GM18498 (cell line): ENCODE measurements around the gene DEDD.

Experiments used
- ATAC-seq: cut with Tn5 transposase; IDR thresholded peaks from one replicate; pipeline ENCODE4 v1.9.1; 2021; ENCODE audit warnings: mild to moderate bottlenecking, moderate library complexity; ENCODE audit not compliant: unreplicated experiment

DEDD gene

DNA sequence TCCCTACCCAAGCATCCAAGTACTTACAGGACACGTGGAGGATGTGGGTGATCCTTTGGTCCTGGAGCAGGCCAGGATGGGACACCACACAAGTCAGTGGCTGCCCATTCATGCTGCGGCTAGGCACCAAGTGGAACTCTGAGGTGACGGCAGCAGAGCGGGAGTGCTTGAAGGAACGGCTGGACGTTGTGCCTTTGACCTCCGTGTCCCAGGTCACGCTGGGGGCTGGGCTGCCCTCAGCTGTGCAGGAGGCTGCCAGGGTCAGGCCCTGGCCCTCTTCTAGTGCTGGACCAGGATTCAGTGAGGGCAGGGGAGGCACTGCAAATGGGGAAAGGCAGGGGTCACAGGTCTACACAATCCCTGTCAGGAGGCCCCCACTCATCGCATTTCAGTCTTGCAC lies 55.0 kb downstream of the DEDD start:
- ATAC-seq, result no peak

DNA sequence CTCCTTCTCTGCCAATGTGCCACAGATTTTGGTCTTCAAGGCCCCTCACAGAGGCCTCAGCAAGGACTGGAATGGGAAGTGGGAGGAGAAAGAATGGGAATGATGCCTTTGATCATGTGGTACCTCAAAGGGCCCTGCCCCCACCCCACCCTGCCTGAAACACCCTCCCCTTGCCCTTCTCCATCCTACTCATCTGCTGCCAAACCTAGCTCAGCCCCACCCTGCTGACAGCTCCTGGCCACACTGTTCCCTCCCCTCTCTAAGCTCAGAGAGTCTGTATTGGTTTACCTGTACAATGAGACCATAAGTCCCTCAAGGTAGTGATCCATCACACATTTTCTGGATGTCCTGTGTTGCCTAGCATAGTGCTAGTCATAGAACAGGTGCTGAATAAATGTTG lies 56.1 kb downstream of the DEDD start:
- ATAC-seq, result no peak

DNA sequence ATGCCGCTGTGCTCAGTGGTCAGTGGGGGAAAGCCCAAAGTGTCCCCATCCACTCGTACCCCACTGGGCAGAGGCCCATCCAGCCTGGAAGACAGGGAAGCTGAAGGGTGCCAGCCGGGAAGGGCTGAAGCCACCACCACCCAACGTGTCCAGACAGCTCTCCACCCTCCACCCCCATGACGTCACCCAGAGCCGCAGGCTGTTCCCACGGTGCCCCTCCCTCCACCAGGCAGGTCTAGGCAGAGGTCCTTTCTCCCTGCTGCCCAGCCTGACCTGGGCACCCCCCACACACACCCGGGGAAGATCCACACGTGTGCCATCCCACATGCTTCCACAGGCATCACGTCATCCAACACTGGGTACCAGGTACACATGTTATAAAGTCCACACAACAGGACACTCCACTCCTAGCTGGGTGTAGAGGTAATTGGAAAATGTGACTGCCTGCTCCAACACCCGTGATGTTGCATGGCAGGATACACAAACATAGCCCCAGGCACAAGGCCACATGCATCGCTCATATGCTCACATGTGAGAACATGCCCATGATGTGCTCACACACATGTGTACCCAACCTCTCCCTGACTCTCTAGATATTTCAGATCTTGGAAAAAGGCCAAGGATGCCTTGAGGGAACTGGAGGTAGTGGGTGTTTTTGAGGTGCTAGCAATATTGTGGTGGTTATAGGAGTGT lies 57.6 kb downstream of the DEDD start:
- no peak for ATAC-seq

DNA sequence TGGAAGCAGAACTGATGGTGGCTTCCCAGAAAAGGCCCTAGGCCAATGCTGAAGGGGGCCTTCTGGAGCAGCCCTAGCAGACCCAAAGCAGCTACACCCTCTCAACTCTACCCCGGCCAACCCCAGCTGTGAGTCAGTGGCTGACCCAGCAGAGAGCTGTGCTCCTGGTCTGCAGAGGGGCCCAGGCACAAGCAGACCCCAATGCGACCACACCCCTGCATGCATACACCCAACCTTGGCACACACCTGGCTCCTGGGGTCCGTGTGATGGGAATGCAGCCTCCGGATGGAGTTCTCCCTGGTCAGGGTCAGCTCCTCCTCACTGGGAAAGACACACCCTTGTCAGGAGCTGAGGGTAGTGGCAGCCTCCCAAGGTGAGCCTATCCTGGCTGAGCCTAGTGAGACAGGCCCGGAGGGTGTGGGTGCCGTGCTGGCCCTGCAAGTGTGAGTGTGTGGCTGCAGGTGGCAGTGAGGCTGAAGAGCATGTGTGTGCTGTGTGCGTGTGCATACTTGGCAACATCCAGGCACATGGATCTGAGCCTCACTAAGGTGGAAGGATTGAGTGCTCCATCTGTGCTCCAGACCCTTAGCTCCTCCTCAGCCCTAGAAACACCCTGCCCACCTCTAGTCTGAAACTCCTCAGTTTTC lies 58.9 kb downstream of the DEDD start:
- no peak for ATAC-seq

DNA sequence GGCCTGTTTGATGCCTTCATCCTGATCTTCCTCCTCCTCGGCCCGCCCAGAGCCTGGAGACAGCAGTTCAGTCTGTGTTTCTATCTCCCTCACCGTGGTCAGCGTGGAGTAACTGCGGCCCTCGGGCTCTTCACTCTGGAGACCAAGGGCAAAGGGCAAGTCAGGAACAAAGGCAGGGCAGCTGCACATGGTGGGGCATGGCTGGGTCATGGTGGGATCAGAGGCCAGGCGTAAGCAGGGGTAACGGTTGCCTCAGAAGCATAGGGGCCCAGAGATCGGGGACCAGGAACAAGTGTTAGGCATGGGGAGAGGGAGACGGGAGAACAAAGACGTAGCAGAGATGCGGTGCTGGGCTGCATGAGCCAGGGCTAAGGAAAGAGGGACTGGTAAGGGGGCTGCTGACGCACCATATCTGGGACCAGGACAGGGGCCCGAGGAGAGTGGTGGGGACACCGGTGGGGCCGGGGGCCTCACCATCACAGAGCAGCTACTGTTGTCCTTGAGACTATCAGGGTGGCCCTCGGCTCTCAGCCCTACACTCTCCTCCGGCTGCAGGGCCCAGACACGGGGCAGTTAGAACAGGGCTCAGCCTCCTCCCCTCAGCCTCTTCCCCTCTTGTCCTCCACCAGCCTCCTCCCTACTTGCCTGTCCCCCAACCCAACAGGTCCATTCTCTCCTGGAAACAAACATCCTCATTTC lies 59.6 kb downstream of the DEDD start:
- no peak for ATAC-seq

DNA sequence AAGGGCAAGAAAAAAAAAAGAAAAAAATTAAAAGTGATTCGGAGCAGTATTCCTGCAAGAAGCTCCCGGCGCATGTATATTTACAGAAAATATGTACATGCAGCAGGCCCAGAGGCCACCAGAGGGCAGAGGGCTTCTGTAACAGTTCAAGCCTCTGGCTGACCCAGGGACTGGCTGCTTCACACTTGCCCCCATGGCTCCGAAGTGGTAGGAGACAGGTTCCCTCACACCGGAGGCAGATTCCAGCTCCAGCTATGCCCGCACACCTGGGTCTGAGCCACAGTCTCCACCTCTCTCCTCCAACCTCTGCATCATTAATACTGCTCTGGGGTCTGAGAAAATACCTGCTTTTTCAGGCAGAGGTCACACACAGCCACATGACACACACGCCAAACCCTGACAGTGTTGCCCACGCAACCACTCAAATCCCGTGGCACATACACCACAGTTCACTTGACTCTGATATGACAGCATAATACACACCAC lies 60.5 kb downstream of the DEDD start:
- no peak for ATAC-seq
